CD14-positive monocyte (primary cell): ENCODE data around the gene CCL26. TPM values are rescaled to one million over a fixed set of nuclear protein-coding genes. Genes with fewer than 3 reads are reported as not detected.

ENCODE experiments used
- DNase-seq, 3 donors: peaks; one replicate each; pipeline ENCODE4 v3.0.0-alpha.2; 2011 to 2022
- H2AFZ ChIP-seq: 2 replicates; pipeline ENCODE4 v1.6.0; 2012; ENCODE audit warnings: mild to moderate bottlenecking, low read depth, low read length, inconsistent platforms; ENCODE audit not compliant: insufficient read depth, poor library complexity, severe bottlenecking
- H3K27ac ChIP-seq, 2 donors: 1 replicate in 1 of 2; 2 replicates in 1 of 2; pipeline ENCODE4 v1.5.1; 2012 to 2013; ENCODE audit warnings: low read length in 2 of 2, control low read depth in 1 of 2, inconsistent platforms in 1 of 2, low read depth in 1 of 2, mild to moderate bottlenecking in 1 of 2
- H3K27me3 ChIP-seq, 2 donors: one replicate each; pipeline versions ENCODE4 v1.6.0 to v1.6.1; 2011 to 2013; ENCODE audit warnings: low read length in 2 of 2; ENCODE audit not compliant: control insufficient read depth in 2 of 2, insufficient read depth in 2 of 2
- H3K36me3 ChIP-seq, 2 donors: replicated peaks in 1 of 2; 1 replicate in 1 of 2; 2 replicates in 1 of 2; pipeline versions ENCODE4 v1.5.1 to v1.6.1; 2012 to 2013; ENCODE audit warnings: low read length in 2 of 2, control low read depth in 1 of 2, inconsistent platforms in 1 of 2, mild to moderate bottlenecking in 1 of 2; ENCODE audit not compliant: insufficient read depth in 2 of 2, control insufficient read depth in 1 of 2
- H3K4me1 ChIP-seq, 2 donors: 1 replicate in 1 of 2; 2 replicates in 1 of 2; pipeline versions ENCODE4 v1.5.1 to v1.6.1; 2012 to 2013; ENCODE audit warnings: low read length in 2 of 2, control low read depth in 1 of 2, inconsistent platforms in 1 of 2, mild to moderate bottlenecking in 1 of 2, moderate library complexity in 1 of 2; ENCODE audit not compliant: insufficient read depth in 2 of 2, control insufficient read depth in 1 of 2
- H3K4me2 ChIP-seq: replicated peaks from 2 replicates; pipeline ENCODE3; 2012; ENCODE audit warnings: low read length, moderate library complexity, mild to moderate bottlenecking; ENCODE audit not compliant: poor library complexity, severe bottlenecking; ENCODE audit errors: extremely low read depth
- H3K4me3 ChIP-seq, 3 experiments: fragments of 200-600 bp in 1 of 3; sonication (generic) in 1 of 3; replicated peaks in 1 of 3; 1 replicate in 2 of 3; 2 replicates in 1 of 3; pipeline ENCODE4 v1.5.1; 2011 to 2013; ENCODE audit warnings: low read length in 3 of 3, mild to moderate bottlenecking in 3 of 3, control low read depth in 2 of 3, low read depth in 2 of 3, inconsistent platforms in 1 of 3, moderate library complexity in 1 of 3
- H3K79me2 ChIP-seq: 2 replicates; pipeline ENCODE4 v1.6.0; 2012; ENCODE audit warnings: mild to moderate bottlenecking, control low read depth, inconsistent platforms, low read length, moderate library complexity; ENCODE audit not compliant: insufficient read depth
- H3K9ac ChIP-seq: 2 replicates; pipeline ENCODE4 v1.6.0; 2017; ENCODE audit warnings: low read length, mild to moderate bottlenecking; ENCODE audit not compliant: insufficient read depth, poor library complexity, severe bottlenecking
- H3K9me3 ChIP-seq, 2 donors: replicated peaks in 1 of 2; 1 replicate in 1 of 2; 2 replicates in 1 of 2; pipeline versions ENCODE4 v1.5.1 to v1.6.1; 2012 to 2013; ENCODE audit warnings: low read length in 2 of 2, control low read depth in 1 of 2; ENCODE audit not compliant: control insufficient read depth in 1 of 2, insufficient read depth in 1 of 2
- H4K20me1 ChIP-seq: 2 replicates; pipeline ENCODE4 v1.6.0; 2012; ENCODE audit warnings: mild to moderate bottlenecking, low read length, control low read depth, moderate library complexity; ENCODE audit not compliant: insufficient read depth
- H3K27ac Mint-ChIP-seq, 7 donors: one replicate each; pipeline ENCODE4 v1.8.0; 2020; ENCODE audit warnings: mild to moderate bottlenecking in 7 of 7, mixed read lengths in 7 of 7, moderate library complexity in 6 of 7, inconsistent platforms in 2 of 7
- H3K27me3 Mint-ChIP-seq, 3 donors: one replicate each; pipeline ENCODE4 v1.8.0; 2021 to 2022; ENCODE audit warnings: low read depth in 3 of 3, mild to moderate bottlenecking in 3 of 3, mixed read lengths in 3 of 3, moderate library complexity in 3 of 3, inconsistent platforms in 1 of 3
- H3K36me3 Mint-ChIP-seq, 2 donors: one replicate each; pipeline ENCODE4 v1.8.0; 2020; ENCODE audit warnings: mixed read lengths in 2 of 2, inconsistent platforms in 1 of 2, mild to moderate bottlenecking in 1 of 2
- H3K4me1 Mint-ChIP-seq: one replicate; pipeline ENCODE4 v1.8.0; 2020; ENCODE audit warnings: mild to moderate bottlenecking, mixed read lengths
- H3K4me3 Mint-ChIP-seq, 2 donors: one replicate each; pipeline ENCODE4 v1.8.0; 2020; ENCODE audit warnings: mild to moderate bottlenecking in 2 of 2, mixed read lengths in 2 of 2, moderate library complexity in 1 of 2
- H3K9me3 Mint-ChIP-seq, 7 donors: one replicate each; pipeline ENCODE4 v1.8.0; 2020 to 2022; ENCODE audit warnings: mixed read lengths in 7 of 7, mild to moderate bottlenecking in 6 of 7, moderate library complexity in 6 of 7, inconsistent platforms in 2 of 7
- CTCF ChIP-seq: fragments of 200-600 bp; IDR thresholded peaks from one replicate; pipeline ENCODE4 v1.8.0; 2022; ENCODE audit warnings: antibody characterized with exemption, mild to moderate bottlenecking
- WGBS: methylation state at CpG from one replicate; pipeline ENCODE4 v1.1.5; 2013; ENCODE audit warnings: missing lambda C conversion rate; ENCODE audit not compliant: insufficient coverage; 5-methylcytosine and 5-hydroxymethylcytosine counted together
- intact Hi-C, 2 donors: fragments of 100-400 bp; cut with micrococcal nuclease; formaldehyde crosslinking; loops; one replicate each; pipeline versions ENCODE4 v1.15.0 to v1.15.1; 2023
- polyA plus RNA-seq, 3 donors: library from polyadenylated mRNA; depleted of rRNA in 1 of 3; unstranded in 2 of 3; stranded (reverse) in 1 of 3; fragments of 300-500 nt in 2 of 3; fragments of >200 nt in 1 of 3; fragmentation: Illumina TruSeq in 2 of 3; gene quantifications; 1 replicate in 2 of 3; 2 replicates in 1 of 3; pipeline ENCODE4 v1.2.3, GENCODE V29; 2012 to 2021

CCL26 gene
- polyA plus RNA-seq, 3 donors, result not detected

DNA sequence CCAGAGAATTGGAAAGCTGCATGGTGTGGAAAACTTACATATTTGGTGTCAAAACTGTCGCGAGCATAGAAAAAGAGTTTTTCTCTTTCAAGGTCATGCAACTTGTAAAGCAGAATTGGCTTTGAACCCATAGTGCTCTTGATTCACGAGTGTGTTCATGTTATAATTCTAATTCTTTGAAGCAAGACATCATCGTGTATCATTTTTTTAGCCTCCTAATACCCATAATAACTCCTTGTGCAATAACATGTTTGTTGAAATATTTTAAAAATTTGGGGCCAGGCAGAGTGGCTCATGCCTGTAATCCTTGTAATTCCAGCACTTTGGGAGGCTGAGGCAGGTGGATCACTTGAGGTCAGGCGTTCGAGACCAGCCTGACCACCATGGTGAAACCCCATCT, 37.4 kb upstream of the CCL26 start:
- Histone ChIP-seq H3K4me3 (no peak overlapping the region), H4K20me1 (no peaks in the 10 kb centered on the region), H3K27ac (no peak overlapping the region), H3K4me2 (no peak overlapping the region), H3K79me2 (no peaks in the 10 kb centered on the region), H3K27me3 (no peaks in the 10 kb centered on the region), H3K4me1 (peaks cover 11 to 15% of the 10 kb centered on the region in 2 donors), H3K36me3 (no peaks in the 10 kb centered on the region), H3K9ac (no peak overlapping the region), H2AFZ (no peak overlapping the region), H3K9me3 (peaks cover 22 to 30% of the 10 kb centered on the region in 2 donors)
- no peak for DNase-seq
- Mint-ChIP-seq H3K27ac (no peak overlapping the region), H3K4me3 (no peak overlapping the region), H3K9me3 (peaks cover 15 to 34% (median 25%) of the 10 kb centered on the region in 7 donors), H3K4me1 (peaks cover 13% of the 10 kb centered on the region), H3K36me3 (peaks cover 0 to 2% of the 10 kb centered on the region in 2 donors), H3K27me3 (peaks cover 6 to 9% (median 7%) of the 10 kb centered on the region in 3 donors)
- no peak for TF ChIP-seq CTCF
- intact Hi-C loops, result no loop called here
- no CpG with 5 or more reads among the region's 6 CpGs for WGBS

DNA sequence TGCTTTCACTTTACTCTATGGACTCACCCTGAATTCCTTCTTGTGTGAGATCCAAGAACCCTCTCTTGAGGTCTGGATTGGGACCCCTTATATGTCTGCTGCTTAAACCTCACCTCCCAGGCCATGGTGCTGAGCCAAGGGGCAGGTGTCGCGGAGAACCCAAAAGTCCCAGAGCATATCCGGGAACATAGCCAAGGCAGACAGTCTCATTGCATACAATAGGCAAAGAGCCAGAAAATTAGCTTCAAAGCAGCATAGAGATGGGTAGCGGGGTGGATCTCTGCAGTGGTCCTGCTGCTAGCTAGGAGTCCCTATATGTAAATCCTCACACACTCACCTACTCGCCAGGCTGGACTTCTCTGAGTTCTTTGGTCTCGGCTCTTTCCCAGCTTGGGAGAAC, 36.1 kb upstream of the CCL26 start:
- no peak overlapping the region for H3K9ac ChIP-seq
- H3K36me3 Mint-ChIP-seq, result peaks cover 0 to 2% of the 10 kb centered on the region in 2 donors
- 99% methylated on average over 6 of the region's 6 CpGs for WGBS

More for the DNA sequence above, 36.1 kb upstream of the CCL26 start:
- intact Hi-C loops, result no loop called here
- no peaks in the 10 kb centered on the region for H4K20me1 ChIP-seq
- H3K27me3 ChIP-seq, result no peaks in the 10 kb centered on the region
- no peak overlapping the region for H2AFZ ChIP-seq
- no peak for TF ChIP-seq CTCF
- peaks cover under 1 to 2% of the 10 kb centered on the region in 2 donors for H3K4me1 ChIP-seq
- no peaks in the 10 kb centered on the region for H3K36me3 ChIP-seq
- no peak overlapping the region for H3K4me3 ChIP-seq
- no peak overlapping the region for H3K4me3 Mint-ChIP-seq
- H3K27me3 Mint-ChIP-seq, result peaks cover 2 to 7% (median 3%) of the 10 kb centered on the region in 3 donors
- H3K27ac Mint-ChIP-seq, result no peak overlapping the region
- no peak overlapping the region for H3K4me2 ChIP-seq
- H3K4me1 Mint-ChIP-seq, result no peaks in the 10 kb centered on the region
- no peaks in the 10 kb centered on the region for H3K79me2 ChIP-seq
- no peak for DNase-seq
- H3K27ac ChIP-seq, result no peak overlapping the region
- H3K9me3 ChIP-seq, result peaks cover 22 to 30% of the 10 kb centered on the region in 2 donors
- H3K9me3 Mint-ChIP-seq, result peaks cover 15 to 34% (median 25%) of the 10 kb centered on the region in 7 donors
